Measurements from ENCODE around the gene CYP2C8. TPM values are rescaled to one million over a fixed set of nuclear protein-coding genes. Genes with fewer than 3 reads are reported as not detected.

CYP2C8 gene
- total RNA-seq, 1 experiment from 2014 or later, result not detected

DNA sequence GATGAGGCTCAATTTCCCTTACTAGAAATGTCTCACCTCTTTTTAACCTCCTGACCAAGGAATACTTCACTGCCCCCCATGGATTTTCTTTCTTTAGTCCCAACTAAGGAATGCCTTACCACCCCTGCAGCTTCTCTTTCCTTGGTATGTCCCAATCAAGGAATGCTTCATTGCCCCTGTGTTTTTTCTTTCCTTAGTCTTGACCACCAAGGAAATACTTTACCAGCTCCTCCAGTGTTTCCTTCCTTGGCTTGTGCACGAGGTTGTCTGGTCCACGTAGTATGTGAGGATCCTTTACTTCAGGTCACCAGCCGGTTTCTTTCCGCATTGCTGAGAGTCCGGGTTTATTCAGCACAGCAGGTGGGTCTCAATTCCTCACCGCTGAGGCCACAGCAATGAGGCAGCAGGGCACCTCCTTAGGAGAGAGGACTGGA lies 71.5 kb downstream of the CYP2C8 start:
- Mint-ChIP-seq H3K4me3 (ENCODE audit: low read depth, unreplicated experiment) (no peak overlapping the region), H3K36me3 (ENCODE audit: insufficient read depth, unreplicated experiment) (no peaks in the 10 kb centered on the region), H3K27ac (ENCODE audit: unreplicated experiment) (no peak overlapping the region), H3K4me1 (ENCODE audit: low read depth, unreplicated experiment) (peaks cover 9% of the 10 kb centered on the region), H3K9me3 (ENCODE audit: low read depth, unreplicated experiment) (peaks cover 3% of the 10 kb centered on the region), H3K27me3 (ENCODE audit: unreplicated experiment) (no peaks in the 10 kb centered on the region)
- CTCF ChIA-PET, result interaction anchor here (1.0 kb wide), 1 partner anchor 205 kb away, joined by 3 read pairs; no protein-coding TSS in a partner anchor
- TF ChIP-seq, protein P1, sequence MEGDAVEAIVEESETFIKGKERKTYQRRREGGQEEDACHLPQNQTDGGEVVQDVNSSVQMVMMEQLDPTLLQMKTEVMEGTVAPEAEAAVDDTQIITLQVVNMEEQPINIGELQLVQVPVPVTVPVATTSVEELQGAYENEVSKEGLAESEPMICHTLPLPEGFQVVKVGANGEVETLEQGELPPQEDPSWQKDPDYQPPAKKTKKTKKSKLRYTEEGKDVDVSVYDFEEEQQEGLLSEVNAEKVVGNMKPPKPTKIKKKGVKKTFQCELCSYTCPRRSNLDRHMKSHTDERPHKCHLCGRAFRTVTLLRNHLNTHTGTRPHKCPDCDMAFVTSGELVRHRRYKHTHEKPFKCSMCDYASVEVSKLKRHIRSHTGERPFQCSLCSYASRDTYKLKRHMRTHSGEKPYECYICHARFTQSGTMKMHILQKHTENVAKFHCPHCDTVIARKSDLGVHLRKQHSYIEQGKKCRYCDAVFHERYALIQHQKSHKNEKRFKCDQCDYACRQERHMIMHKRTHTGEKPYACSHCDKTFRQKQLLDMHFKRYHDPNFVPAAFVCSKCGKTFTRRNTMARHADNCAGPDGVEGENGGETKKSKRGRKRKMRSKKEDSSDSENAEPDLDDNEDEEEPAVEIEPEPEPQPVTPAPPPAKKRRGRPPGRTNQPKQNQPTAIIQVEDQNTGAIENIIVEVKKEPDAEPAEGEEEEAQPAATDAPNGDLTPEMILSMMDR (IDR thresholded peaks at IDR 0.05; ENCODE audit: unreplicated experiment), result no peak
- BruUV-seq (replicated peaks), result no TSS peak
- no peak for DNase-seq
- intact Hi-C loops (cut with micrococcal nuclease; ENCODE audit: unreplicated experiment), result no loop called here

DNA sequence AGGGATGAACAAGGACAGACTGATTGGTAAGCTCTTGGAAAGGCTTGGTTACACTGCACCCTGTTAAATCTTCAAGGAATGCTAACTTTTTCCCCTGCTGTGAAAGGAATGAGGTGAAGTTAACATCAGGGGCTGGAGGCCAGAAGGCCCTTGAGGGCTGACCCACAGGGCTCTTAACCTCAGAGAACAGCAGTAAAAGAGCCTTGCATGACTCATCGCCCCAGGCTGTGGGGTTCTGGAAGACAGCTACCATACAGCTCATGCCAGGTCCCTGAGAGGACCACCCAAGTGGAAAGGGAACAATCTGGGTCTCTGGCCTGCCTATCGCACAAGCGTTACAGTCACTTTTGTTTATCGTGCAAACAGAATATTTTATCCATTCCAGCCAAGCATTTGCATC lies 76.5 kb downstream of the CYP2C8 start:
- intact Hi-C loops (cut with micrococcal nuclease; ENCODE audit: unreplicated experiment), result no loop called here
- DNase-seq, result no peak
- Mint-ChIP-seq H3K36me3 (ENCODE audit: insufficient read depth, unreplicated experiment) (peaks cover 4% of the 10 kb centered on the region), H3K4me1 (ENCODE audit: low read depth, unreplicated experiment) (peaks cover 9% of the 10 kb centered on the region), H3K4me3 (ENCODE audit: low read depth, unreplicated experiment) (no peak overlapping the region), H3K9me3 (ENCODE audit: low read depth, unreplicated experiment) (peaks cover 8% of the 10 kb centered on the region), H3K27ac (ENCODE audit: unreplicated experiment) (no peak overlapping the region), H3K27me3 (ENCODE audit: unreplicated experiment) (no peaks in the 10 kb centered on the region)
- CTCF ChIA-PET, result no interaction called here
- TF ChIP-seq, protein P1 (IDR thresholded peaks at IDR 0.05; ENCODE audit: unreplicated experiment), result no peak
- BruUV-seq (replicated peaks), result no TSS peak

DNA sequence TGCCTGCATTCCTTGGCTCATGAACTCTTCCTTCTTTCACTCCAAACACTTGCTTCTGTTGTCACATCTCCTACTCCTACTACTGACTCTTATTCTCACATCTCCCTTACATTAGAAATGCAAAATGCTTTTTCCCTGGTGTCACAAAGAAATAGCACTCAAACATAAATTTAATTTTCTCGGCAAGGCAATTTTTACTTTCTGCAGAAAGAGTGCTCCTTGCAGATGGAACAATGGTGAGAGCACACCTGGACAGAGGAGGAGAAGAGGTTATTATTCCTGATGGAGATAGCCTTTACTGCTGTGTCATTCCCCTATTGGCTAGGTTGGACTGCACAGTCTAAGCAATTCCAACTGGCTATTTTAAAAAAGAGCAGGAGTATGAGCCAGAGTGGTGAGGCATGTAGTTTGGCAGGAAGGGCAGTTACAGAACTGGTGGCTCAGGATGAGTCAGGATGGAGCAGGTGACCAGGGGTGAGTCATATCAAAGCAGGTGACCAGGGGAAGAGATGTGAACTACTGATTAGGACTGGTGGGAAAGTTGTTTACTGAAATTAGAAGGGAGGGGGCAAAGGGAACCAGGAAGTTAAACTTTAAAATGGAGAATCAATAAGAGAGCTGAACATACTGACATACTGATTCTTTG lies 77.9 kb downstream of the CYP2C8 start:
- no peak overlapping the region for H3K4me3 Mint-ChIP-seq (ENCODE audit: low read depth, unreplicated experiment)
- peak; percentile 49 for DNase-seq
- CTCF ChIA-PET, result no interaction called here

DNA sequence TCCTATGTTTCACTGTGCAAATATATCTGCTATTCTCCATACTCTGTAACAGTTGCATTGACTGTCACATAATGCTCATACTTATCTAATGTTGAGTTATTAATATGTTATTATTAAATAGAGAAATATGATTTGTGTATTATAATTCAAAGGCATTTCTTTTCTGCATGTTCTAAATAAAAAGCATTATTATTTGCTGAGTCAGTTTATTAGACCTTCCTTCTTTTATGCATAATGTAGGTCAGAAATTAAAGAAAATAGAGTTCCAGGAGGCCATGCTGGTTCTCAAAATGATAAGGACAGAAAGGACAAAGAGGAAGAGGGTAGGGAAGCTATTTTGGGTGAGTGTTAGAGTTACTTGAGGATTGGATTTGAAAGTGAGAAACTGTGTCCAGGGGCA lies 80.1 kb downstream of the CYP2C8 start:
- Mint-ChIP-seq H3K4me1 (ENCODE audit: low read depth, unreplicated experiment) (peaks cover 9% of the 10 kb centered on the region), H3K4me3 (ENCODE audit: low read depth, unreplicated experiment) (no peak overlapping the region), H3K27me3 (ENCODE audit: unreplicated experiment) (no peaks in the 10 kb centered on the region), H3K9me3 (ENCODE audit: low read depth, unreplicated experiment) (peaks cover 10% of the 10 kb centered on the region), H3K36me3 (ENCODE audit: insufficient read depth, unreplicated experiment) (peaks cover 4% of the 10 kb centered on the region), H3K27ac (ENCODE audit: unreplicated experiment) (no peak overlapping the region)
- TF ChIP-seq, protein P1 (IDR thresholded peaks at IDR 0.05; ENCODE audit: unreplicated experiment), result no peak
- CTCF ChIA-PET, result no interaction called here
- intact Hi-C loops (cut with micrococcal nuclease; ENCODE audit: unreplicated experiment), result no loop called here
- DNase-seq, result no peak
- BruUV-seq (replicated peaks), result no TSS peak

More for the DNA sequence above, 77.9 kb downstream of the CYP2C8 start:
- intact Hi-C loops (cut with micrococcal nuclease; ENCODE audit: unreplicated experiment), result no loop called here
- Mint-ChIP-seq H3K27ac (ENCODE audit: unreplicated experiment) (peak overlapping the region; percentile 66), H3K9me3 (ENCODE audit: low read depth, unreplicated experiment) (peaks cover 10% of the 10 kb centered on the region), H3K36me3 (ENCODE audit: insufficient read depth, unreplicated experiment) (peaks cover 4% of the 10 kb centered on the region), H3K27me3 (ENCODE audit: unreplicated experiment) (no peaks in the 10 kb centered on the region), H3K4me1 (ENCODE audit: low read depth, unreplicated experiment) (peaks cover 9% of the 10 kb centered on the region)
- TF ChIP-seq, protein P1 (IDR thresholded peaks at IDR 0.05; ENCODE audit: unreplicated experiment), result no peak
- BruUV-seq (replicated peaks), result no TSS peak

Other genes with a start within 250 kb of the CYP2C8 start
- gene CYP2C9, start 130.8 kb downstream of the CYP2C8 start, total RNA-seq (2022), result 4.9 and 7.8 TPM in 2 replicates
- not detected in 2 replicates for gene ACSM6, start 124.7 kb upstream of the CYP2C8 start, total RNA-seq (2022)
- gene PDLIM1, start 221.5 kb upstream of the CYP2C8 start, total RNA-seq (2022), result 49.7 and 50.2 TPM in 2 replicates